ENCODE results near the gene RNU1-3.
"Not testable (repeated sequence)": the region's sequence is repeated elsewhere in the genome, so short reads cannot be mapped to it uniquely, and the experiment has no call there.

DNA sequence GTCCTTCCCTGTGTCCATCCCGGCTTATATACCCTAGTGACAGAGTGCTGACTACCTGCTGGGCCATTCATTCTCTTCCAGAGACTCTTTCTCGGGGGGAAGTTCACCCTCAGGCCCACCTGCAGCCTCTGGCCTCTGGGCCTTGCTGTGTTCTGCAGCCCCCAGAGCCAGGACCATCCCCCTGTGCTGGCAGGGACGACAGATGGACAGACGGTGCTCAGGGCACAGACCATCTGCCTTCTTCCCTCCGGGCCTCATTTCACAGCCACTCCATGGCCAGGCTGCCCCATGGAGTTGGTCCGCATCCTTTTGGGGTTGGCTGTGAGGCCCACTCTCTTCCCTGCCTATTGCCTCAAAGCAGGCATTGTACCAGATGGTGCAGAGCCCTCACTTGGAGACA lies 39.6 kb upstream of the RNU1-3 start:
- not testable (repeated sequence) for TF ChIP-seq EZH2 (IDR thresholded peaks at IDR 0.05; ENCODE audit: low read length)
- TF ChIP-seq, protein P1, sequence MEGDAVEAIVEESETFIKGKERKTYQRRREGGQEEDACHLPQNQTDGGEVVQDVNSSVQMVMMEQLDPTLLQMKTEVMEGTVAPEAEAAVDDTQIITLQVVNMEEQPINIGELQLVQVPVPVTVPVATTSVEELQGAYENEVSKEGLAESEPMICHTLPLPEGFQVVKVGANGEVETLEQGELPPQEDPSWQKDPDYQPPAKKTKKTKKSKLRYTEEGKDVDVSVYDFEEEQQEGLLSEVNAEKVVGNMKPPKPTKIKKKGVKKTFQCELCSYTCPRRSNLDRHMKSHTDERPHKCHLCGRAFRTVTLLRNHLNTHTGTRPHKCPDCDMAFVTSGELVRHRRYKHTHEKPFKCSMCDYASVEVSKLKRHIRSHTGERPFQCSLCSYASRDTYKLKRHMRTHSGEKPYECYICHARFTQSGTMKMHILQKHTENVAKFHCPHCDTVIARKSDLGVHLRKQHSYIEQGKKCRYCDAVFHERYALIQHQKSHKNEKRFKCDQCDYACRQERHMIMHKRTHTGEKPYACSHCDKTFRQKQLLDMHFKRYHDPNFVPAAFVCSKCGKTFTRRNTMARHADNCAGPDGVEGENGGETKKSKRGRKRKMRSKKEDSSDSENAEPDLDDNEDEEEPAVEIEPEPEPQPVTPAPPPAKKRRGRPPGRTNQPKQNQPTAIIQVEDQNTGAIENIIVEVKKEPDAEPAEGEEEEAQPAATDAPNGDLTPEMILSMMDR (optimal IDR thresholded peaks at IDR 0.05 in 1 of 3, IDR thresholded peaks at IDR 0.05 in 1 of 3, conservative IDR thresholded peaks at IDR 0.05 in 1 of 3; ENCODE audit: extremely low read depth in 1 of 3, insufficient read depth in 2 of 3, low read length in 3 of 3): not testable (repeated sequence)
